OCI-LY7 (cell line): Measurements from ENCODE around the gene ADAMTS17.

Experiments
- EZH2phosphoT487 ChIP-seq: fragments of 200-600 bp; sonication (generic); IDR thresholded peaks from 2 replicates; pipeline ENCODE4 v1.6.1; 2018; ENCODE audit warnings: low read depth, borderline replicate concordance, mild to moderate bottlenecking, mixed run types, antibody characterized with exemption, low read length, moderate library complexity, mixed read lengths
- TF ChIP-seq, protein P1 (sequence below): fragments of 200-600 bp; sonication (generic); conservative IDR thresholded peaks from 2 replicates; pipeline ENCODE4 v1.5.1; 2014; ENCODE audit warnings: mild to moderate bottlenecking, antibody characterized with exemption, low read length, moderate library complexity, mixed read lengths

DNA sequence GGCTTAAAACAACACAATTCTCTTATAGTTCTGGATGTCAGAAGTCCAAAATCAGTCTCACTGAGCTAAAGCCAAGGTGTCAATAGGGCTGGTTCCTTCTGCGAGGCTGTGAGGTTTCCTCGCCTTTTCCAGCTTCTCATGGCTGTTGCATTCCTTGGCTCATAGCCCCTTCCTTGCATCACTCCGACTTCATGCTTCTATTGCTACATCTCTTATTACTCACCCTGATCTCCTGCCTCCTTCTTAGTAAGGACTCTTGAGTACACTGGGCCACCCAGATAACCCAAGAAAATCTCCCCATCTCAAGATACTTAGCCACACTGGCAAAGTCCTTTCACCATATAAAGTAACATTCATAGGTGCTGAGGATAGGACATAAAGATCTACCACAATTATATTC lies 193.9 kb downstream of the ADAMTS17 start:
- no peak for TF ChIP-seq EZH2phosphoT487
- TF ChIP-seq, protein P1, sequence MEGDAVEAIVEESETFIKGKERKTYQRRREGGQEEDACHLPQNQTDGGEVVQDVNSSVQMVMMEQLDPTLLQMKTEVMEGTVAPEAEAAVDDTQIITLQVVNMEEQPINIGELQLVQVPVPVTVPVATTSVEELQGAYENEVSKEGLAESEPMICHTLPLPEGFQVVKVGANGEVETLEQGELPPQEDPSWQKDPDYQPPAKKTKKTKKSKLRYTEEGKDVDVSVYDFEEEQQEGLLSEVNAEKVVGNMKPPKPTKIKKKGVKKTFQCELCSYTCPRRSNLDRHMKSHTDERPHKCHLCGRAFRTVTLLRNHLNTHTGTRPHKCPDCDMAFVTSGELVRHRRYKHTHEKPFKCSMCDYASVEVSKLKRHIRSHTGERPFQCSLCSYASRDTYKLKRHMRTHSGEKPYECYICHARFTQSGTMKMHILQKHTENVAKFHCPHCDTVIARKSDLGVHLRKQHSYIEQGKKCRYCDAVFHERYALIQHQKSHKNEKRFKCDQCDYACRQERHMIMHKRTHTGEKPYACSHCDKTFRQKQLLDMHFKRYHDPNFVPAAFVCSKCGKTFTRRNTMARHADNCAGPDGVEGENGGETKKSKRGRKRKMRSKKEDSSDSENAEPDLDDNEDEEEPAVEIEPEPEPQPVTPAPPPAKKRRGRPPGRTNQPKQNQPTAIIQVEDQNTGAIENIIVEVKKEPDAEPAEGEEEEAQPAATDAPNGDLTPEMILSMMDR = no peak
